K562 (cell line): Measurements from ENCODE around the gene DCHS2. TPM values are rescaled to one million over a fixed set of nuclear protein-coding genes. Genes with fewer than 3 reads are reported as not detected.

ENCODE experiments used
- ARID1B ChIP-seq: fragments of 450-650 bp; IDR thresholded peaks from 2 replicates; pipeline ENCODE4 v1.6.1; 2016; ENCODE audit warnings: antibody characterized with exemption, mild to moderate bottlenecking, inconsistent platforms
- ATF7 ChIP-seq: fragments of 450-650 bp; IDR thresholded peaks from 2 replicates; pipeline ENCODE4 v1.7.1; 2014; ENCODE audit warnings: mild to moderate bottlenecking, moderate library complexity
- CBFA2T2 ChIP-seq: fragments of 450-650 bp; conservative IDR thresholded peaks from 2 replicates; pipeline ENCODE4 v1.6.1; 2017; ENCODE audit warnings: mild to moderate bottlenecking
- CREB1 ChIP-seq, 2 experiments: sonication (generic) in 1 of 2; formaldehyde crosslinking in 1 of 2; IDR thresholded peaks; 2 replicates each; pipeline versions ENCODE4 v1.6.1 to v1.8.0; 2012 to 2022; ENCODE audit warnings: inconsistent platforms in 1 of 2, mild to moderate bottlenecking in 1 of 2, missing genetic modification reagents in 1 of 2, moderate library complexity in 1 of 2
- CREM ChIP-seq: IDR thresholded peaks from 2 replicates; pipeline ENCODE4 v1.6.1; 2014; ENCODE audit warnings: antibody characterized with exemption, low read depth
- ESRRA ChIP-seq: fragments of 450-650 bp; IDR thresholded peaks from 2 replicates; pipeline ENCODE4 v1.6.1; 2014; ENCODE audit warnings: low read depth, mild to moderate bottlenecking, moderate library complexity, borderline replicate concordance
- HDAC3 ChIP-seq: fragments of 450-650 bp; IDR thresholded peaks from 2 replicates; pipeline ENCODE4 v1.6.1; 2018; ENCODE audit warnings: borderline replicate concordance, mild to moderate bottlenecking, moderate library complexity; ENCODE audit not compliant: partially characterized antibody
- KLF1 ChIP-seq: fragments of 450-650 bp; IDR thresholded peaks from 2 replicates; pipeline ENCODE4 v1.6.1; 2016; ENCODE audit warnings: missing genetic modification characterization, missing compliant biosample characterization
- MEIS2 ChIP-seq: fragments of 450-650 bp; IDR thresholded peaks from 2 replicates; pipeline ENCODE4 v1.6.1; 2014; ENCODE audit warnings: mild to moderate bottlenecking; ENCODE audit not compliant: partially characterized antibody
- MTA1 ChIP-seq: fragments of 450-650 bp; IDR thresholded peaks from 2 replicates; pipeline ENCODE4 v1.6.1; 2017; ENCODE audit warnings: borderline replicate concordance
- MTA2 ChIP-seq: fragments of 450-650 bp; IDR thresholded peaks from 2 replicates; pipeline ENCODE4 v1.6.1; 2016; ENCODE audit warnings: low read depth
- NFRKB ChIP-seq: fragments of 450-650 bp; IDR thresholded peaks from 2 replicates; pipeline ENCODE4 v1.6.1; 2016; ENCODE audit warnings: low read depth
- PCBP2 ChIP-seq: fragments of 200-400 bp; formaldehyde crosslinking; IDR thresholded peaks from 2 replicates; pipeline ENCODE4 v1.6.1; 2018; ENCODE audit warnings: low read length, low read depth, mild to moderate bottlenecking, moderate library complexity; ENCODE audit not compliant: poor library complexity, severe bottlenecking
- TCF3 ChIP-seq: sonication (generic); formaldehyde crosslinking; IDR thresholded peaks from 2 replicates; pipeline ENCODE4 v1.4.0; 2020; ENCODE audit warnings: mild to moderate bottlenecking, missing genetic modification reagents
- TRIM24 ChIP-seq, 2 experiments: fragments of 450-650 bp; IDR thresholded peaks; 2 replicates each; pipeline ENCODE4 v1.6.1; 2016
- ZNF197 ChIP-seq: fragments of 200-800 bp; sonication (Bioruptor generic); IDR thresholded peaks from 2 replicates; pipeline ENCODE4 v1.6.1; 2016; ENCODE audit warnings: low read depth, missing genetic modification characterization, missing compliant biosample characterization
- ZNF384 ChIP-seq: IDR thresholded peaks from 2 replicates; pipeline ENCODE4 v1.6.1; 2012; ENCODE audit warnings: low read depth, low read length, improper control_type of control experiment
- ZNF586 ChIP-seq: fragments of 450-650 bp; formaldehyde crosslinking; conservative IDR thresholded peaks from 2 replicates; pipeline ENCODE4 v1.4.0; 2020; ENCODE audit warnings: mild to moderate bottlenecking, moderate library complexity
- polyA plus RNA-seq, 8 experiments: library from polyadenylated mRNA; depleted of rRNA in 4 of 8; stranded (reverse) in 5 of 8; unstranded in 3 of 8; fragments of >200 nt; fragmentation: Nextera tagmentation in 2 of 8; fragmentation: Illumina TruSeq in 1 of 8; extraction: Ambion mirVana in 2 of 8; extraction: Trizol in 1 of 8; gene quantifications; 2 replicates each; pipeline versions ENCODE4 v1.2.1 to v1.2.3, GENCODE V29; 2011 to 2014; ENCODE audit warnings: inconsistent platforms in 1 of 8, missing spikeins in 1 of 8
- total RNA-seq, 7 experiments: library from RNA; depleted of rRNA in 6 of 7; stranded (reverse); fragments of >200 nt in 6 of 7; fragmentation: Illumina TruSeq in 2 of 7; extraction: Trizol in 2 of 7; gene quantifications; 2 replicates each; pipeline versions ENCODE4 v1.2.1 to v1.2.3, GENCODE V29; 2011 to 2021; ENCODE audit warnings: low replicate concordance in 1 of 7
- TF ChIP-seq, protein P1 (sequence below), 2 experiments: fragments of 450-650 bp; conservative IDR thresholded peaks; 2 replicates each; pipeline ENCODE4 v1.6.1; 2017; ENCODE audit warnings: mild to moderate bottlenecking in 2 of 2, moderate library complexity in 2 of 2
- TF ChIP-seq, protein P2 (sequence below), 2 experiments: fragments of 450-650 bp in 1 of 2; sonication (generic) in 1 of 2; formaldehyde crosslinking in 1 of 2; IDR thresholded peaks in 1 of 2; conservative IDR thresholded peaks in 1 of 2; 2 replicates each; pipeline versions ENCODE4 v1.6.1 to v1.8.1; 2016 to 2023; ENCODE audit warnings: mild to moderate bottlenecking in 2 of 2, moderate library complexity in 2 of 2, inconsistent platforms in 1 of 2, missing genetic modification reagents in 1 of 2
- TF ChIP-seq, protein P3 (sequence below): sonication (generic); formaldehyde crosslinking; IDR thresholded peaks from 2 replicates; pipeline ENCODE4 v1.8.1; 2023; ENCODE audit warnings: mild to moderate bottlenecking, missing genetic modification reagents

DCHS2 gene
- total and polyA plus RNA-seq, 9 of the 15 experiments (the other 6 are each of a cell fraction or from before 2014, with no cell fraction given), result 0.49 to 7.1 (median 5.3) TPM

DNA sequence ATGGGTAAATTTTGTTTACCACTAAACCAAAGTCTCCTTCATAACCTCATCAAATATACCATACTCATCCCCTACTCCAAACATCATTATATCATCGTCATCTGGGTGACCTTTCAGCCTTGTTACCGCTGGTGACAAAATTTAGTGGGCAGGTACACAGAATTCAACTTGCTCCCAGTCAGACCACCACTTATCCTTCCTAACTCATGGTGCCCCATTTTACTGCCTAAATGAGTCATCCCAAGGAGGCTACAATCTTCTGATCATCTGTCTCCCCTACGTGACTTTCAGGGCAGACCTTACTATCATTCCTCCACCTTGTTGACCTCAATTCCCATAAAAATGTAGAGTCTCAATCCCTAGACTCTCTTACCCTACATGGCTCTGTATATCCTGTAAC, 49.6 kb downstream of the DCHS2 start (continued):
- TF ChIP-seq TCF3 (CRISPR knock-in tag), result peak; percentile 54; the same call in 1 of the 2 replicates
- no peak for TF ChIP-seq ZNF586
- 0 out of 2 replicates have a peak, but pooled peaks have one; percentile 35 for TF ChIP-seq NFRKB
- TF ChIP-seq PCBP2, result no peak
- TF ChIP-seq, protein P1, sequence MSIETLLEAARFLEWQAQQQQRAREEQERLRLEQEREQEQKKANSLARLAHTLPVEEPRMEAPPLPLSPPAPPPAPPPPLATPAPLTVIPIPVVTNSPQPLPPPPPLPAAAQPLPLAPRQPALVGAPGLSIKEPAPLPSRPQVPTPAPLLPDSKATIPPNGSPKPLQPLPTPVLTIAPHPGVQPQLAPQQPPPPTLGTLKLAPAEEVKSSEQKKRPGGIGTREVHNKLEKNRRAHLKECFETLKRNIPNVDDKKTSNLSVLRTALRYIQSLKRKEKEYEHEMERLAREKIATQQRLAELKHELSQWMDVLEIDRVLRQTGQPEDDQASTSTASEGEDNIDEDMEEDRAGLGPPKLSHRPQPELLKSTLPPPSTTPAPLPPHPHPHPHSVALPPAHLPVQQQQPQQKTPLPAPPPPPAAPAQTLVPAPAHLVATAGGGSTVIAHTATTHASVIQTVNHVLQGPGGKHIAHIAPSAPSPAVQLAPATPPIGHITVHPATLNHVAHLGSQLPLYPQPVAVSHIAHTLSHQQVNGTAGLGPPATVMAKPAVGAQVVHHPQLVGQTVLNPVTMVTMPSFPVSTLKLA (conservative IDR thresholded peaks at IDR 0.05), result 0 out of 4 replicates have a peak, but pooled peaks of 1 of the 2 experiments have one; percentile 20
- no peak for TF ChIP-seq KLF1 (tag)
- 0 out of 2 replicates have a peak, but pooled peaks have one; percentile 36 for TF ChIP-seq MTA2
- peak; percentile 40; the same call in 1 of the 2 replicates for TF ChIP-seq ESRRA
- TF ChIP-seq, protein P2, sequence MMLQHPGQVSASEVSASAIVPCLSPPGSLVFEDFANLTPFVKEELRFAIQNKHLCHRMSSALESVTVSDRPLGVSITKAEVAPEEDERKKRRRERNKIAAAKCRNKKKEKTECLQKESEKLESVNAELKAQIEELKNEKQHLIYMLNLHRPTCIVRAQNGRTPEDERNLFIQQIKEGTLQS (IDR thresholded peaks at IDR 0.05), result peak; percentile 85
- TF ChIP-seq, protein P2 (CRISPR knock-in tag; conservative IDR thresholded peaks at IDR 0.05), result no peak
- peak; percentile 22 for TF ChIP-seq HDAC3
- TF ChIP-seq, protein P3, sequence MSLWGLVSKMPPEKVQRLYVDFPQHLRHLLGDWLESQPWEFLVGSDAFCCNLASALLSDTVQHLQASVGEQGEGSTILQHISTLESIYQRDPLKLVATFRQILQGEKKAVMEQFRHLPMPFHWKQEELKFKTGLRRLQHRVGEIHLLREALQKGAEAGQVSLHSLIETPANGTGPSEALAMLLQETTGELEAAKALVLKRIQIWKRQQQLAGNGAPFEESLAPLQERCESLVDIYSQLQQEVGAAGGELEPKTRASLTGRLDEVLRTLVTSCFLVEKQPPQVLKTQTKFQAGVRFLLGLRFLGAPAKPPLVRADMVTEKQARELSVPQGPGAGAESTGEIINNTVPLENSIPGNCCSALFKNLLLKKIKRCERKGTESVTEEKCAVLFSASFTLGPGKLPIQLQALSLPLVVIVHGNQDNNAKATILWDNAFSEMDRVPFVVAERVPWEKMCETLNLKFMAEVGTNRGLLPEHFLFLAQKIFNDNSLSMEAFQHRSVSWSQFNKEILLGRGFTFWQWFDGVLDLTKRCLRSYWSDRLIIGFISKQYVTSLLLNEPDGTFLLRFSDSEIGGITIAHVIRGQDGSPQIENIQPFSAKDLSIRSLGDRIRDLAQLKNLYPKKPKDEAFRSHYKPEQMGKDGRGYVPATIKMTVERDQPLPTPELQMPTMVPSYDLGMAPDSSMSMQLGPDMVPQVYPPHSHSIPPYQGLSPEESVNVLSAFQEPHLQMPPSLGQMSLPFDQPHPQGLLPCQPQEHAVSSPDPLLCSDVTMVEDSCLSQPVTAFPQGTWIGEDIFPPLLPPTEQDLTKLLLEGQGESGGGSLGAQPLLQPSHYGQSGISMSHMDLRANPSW, result no peak
- TF ChIP-seq ARID1B, result peak; percentile 83
- peak; percentile 79 for TF ChIP-seq CBFA2T2
- peak; percentile 41 to 44; a peak in 3 of 4 replicates for TF ChIP-seq TRIM24 (IDR thresholded peaks at IDR 0.05)
- no peak for TF ChIP-seq ZNF384
- peak; percentile 28 for TF ChIP-seq MEIS2
- TF ChIP-seq CREM, result peak; percentile 60; the same call in 1 of the 2 replicates
- TF ChIP-seq CREB1 (IDR thresholded peaks at IDR 0.05), result peak; percentile 51; the same call in 1 of the 2 replicates
- TF ChIP-seq CREB1 (CRISPR knock-in tag; IDR thresholded peaks at IDR 0.05), result no peak
- TF ChIP-seq MTA1, result 0 out of 2 replicates have a peak, but pooled peaks have one; percentile 36
- no peak for TF ChIP-seq ZNF197
- 0 out of 2 replicates have a peak, but pooled peaks have one; percentile 14 for TF ChIP-seq ATF7
